ENCODE results near the gene RAPGEF5. TPM values are rescaled to one million over a fixed set of nuclear protein-coding genes. Genes with fewer than 3 reads are reported as not detected.

The RAPGEF5 gene
- polyA plus RNA-seq, 1 of the 3 experiments (the other 2 are of a cell fraction), result 1.2 TPM

GRCh38 chr7:22305706-22306105 lies 51.2 kb downstream of the RAPGEF5 start:
- H3K9me3 ChIP-seq, result no peaks in the 10 kb centered on the region; the same call in 1 of the 2 replicates
- no peaks in the 10 kb centered on the region for H3K79me2 ChIP-seq (ENCODE audit: insufficient read depth)
- ChIA-PET CTCF (interaction anchor here (0.9 to 1.0 kb wide), 2 partner anchors 10 to 15 kb away, joined by 3 read pairs; no protein-coding TSS in a partner anchor), POLR2A (no interaction called here)
- no peak overlapping the region for H3K27ac ChIP-seq (ENCODE audit: low read depth in 2 of 2, low read length in 1 of 2)
- H4K20me1 ChIP-seq (ENCODE audit: insufficient read depth), result no peaks in the 10 kb centered on the region
- no peak overlapping the region for H3K9ac ChIP-seq
- no peak overlapping the region for H3K4me2 ChIP-seq
- H3K27me3 ChIP-seq (ENCODE audit: insufficient read depth), result no peaks in the 10 kb centered on the region
- WGBS (ENCODE audit: low lambda C conversion rate), result 76% methylated on average over 2 of the region's 2 CpGs
- TF ChIP-seq YY1 (IDR thresholded peaks at IDR 0.05; ENCODE audit: low read depth) (no peak), NFIC (IDR thresholded peaks at IDR 0.05; ENCODE audit: borderline replicate concordance) (no peak), SMC3 (IDR thresholded peaks at IDR 0.05; ENCODE audit: low read depth, low read length) (no peak), RFX5 (IDR thresholded peaks at IDR 0.05; ENCODE audit: low read length) (no peak), USF1 (IDR thresholded peaks at IDR 0.05; ENCODE audit: borderline replicate concordance, low read depth) (no peak), EZH2phosphoT487 (IDR thresholded peaks at IDR 0.05; ENCODE audit: borderline replicate concordance, low read depth) (no peak), NRF1 (IDR thresholded peaks at IDR 0.05; ENCODE audit: low read depth, low read length) (no peak), CHD2 (IDR thresholded peaks at IDR 0.05; ENCODE audit: low read length, partially characterized antibody) (no peak), FOXJ3 (CRISPR knock-in tag; IDR thresholded peaks at IDR 0.05) (no peak), USF2 (IDR thresholded peaks at IDR 0.05; ENCODE audit: borderline replicate concordance, low read depth, low read length) (no peak), RXRA (IDR thresholded peaks at IDR 0.05; ENCODE audit: borderline replicate concordance, low read depth) (no peak)
- no peak for DNase-seq
- no peak overlapping the region for H2AFZ ChIP-seq (ENCODE audit: low read depth)
- H3K9me2 ChIP-seq, result no peaks in the 10 kb centered on the region
- H3K4me1 ChIP-seq (ENCODE audit: control insufficient read depth in 1 of 2, insufficient read depth in 2 of 2, low read depth in 1 of 2, low read length in 1 of 2), result peaks cover 6 to 9% of the 10 kb centered on the region in 2 experiments; a peak in 2 of 4 replicates
- no peaks in the 10 kb centered on the region for H3F3A ChIP-seq (replicated peaks; ENCODE audit: insufficient read depth)
- H3K36me3 ChIP-seq (replicated peaks in 1 of 2; ENCODE audit: control insufficient read depth in 1 of 2, insufficient read depth in 2 of 2, low read length in 1 of 2), result peaks cover 13 to 20% of the 10 kb centered on the region in 2 experiments
- no peak overlapping the region for H3K4me3 ChIP-seq (ENCODE audit: low read depth in 2 of 2, low read length in 1 of 2)

GRCh38 chr7:22302951-22303423 lies 54.0 kb downstream of the RAPGEF5 start:
- ChIA-PET POLR2A (interaction anchor here (0.6 kb wide), 1 partner anchor 53 kb away, joined by 3 read pairs; no protein-coding TSS in a partner anchor), CTCF (interaction anchor here (1.3 to 1.8 kb wide), 3 partner anchors 8 to 193 kb away, joined by 3 to 7 read pairs (median 3); no protein-coding TSS in a partner anchor)
- no peaks in the 10 kb centered on the region for H3K9me2 ChIP-seq
- peaks cover 6 to 9% of the 10 kb centered on the region in 2 experiments; a peak in 2 of 4 replicates for H3K4me1 ChIP-seq (ENCODE audit: control insufficient read depth in 1 of 2, insufficient read depth in 2 of 2, low read depth in 1 of 2, low read length in 1 of 2)
- H3K27ac ChIP-seq (ENCODE audit: low read depth in 2 of 2, low read length in 1 of 2), result no peak overlapping the region
- DNase-seq, result no peak
- H2AFZ ChIP-seq (ENCODE audit: low read depth), result no peak overlapping the region
- 93% methylated on average over 1 of the region's 1 CpG for WGBS (ENCODE audit: low lambda C conversion rate)
- H4K20me1 ChIP-seq (ENCODE audit: insufficient read depth), result no peaks in the 10 kb centered on the region
- no peaks in the 10 kb centered on the region for H3K27me3 ChIP-seq (ENCODE audit: insufficient read depth)
- no peak overlapping the region for H3K4me3 ChIP-seq (ENCODE audit: low read depth in 2 of 2, low read length in 1 of 2)
- no peaks in the 10 kb centered on the region for H3F3A ChIP-seq (replicated peaks; ENCODE audit: insufficient read depth)
- no peak overlapping the region for H3K9ac ChIP-seq
- no peak for TF ChIP-seq GATA2 (CRISPR knock-in tag; IDR thresholded peaks at IDR 0.05)
- no peak for TF ChIP-seq MEF2A (IDR thresholded peaks at IDR 0.05; ENCODE audit: borderline replicate concordance, low read depth)
- TF ChIP-seq EP300 (IDR thresholded peaks at IDR 0.05; ENCODE audit: borderline replicate concordance in 1 of 2, low read depth in 1 of 2, low read length in 1 of 2), result no peak
- no peak for TF ChIP-seq FOSL2 (IDR thresholded peaks at IDR 0.05; ENCODE audit: borderline replicate concordance, low read depth)
- no peak overlapping the region for H3K4me2 ChIP-seq
- peaks cover 3% of the 10 kb centered on the region; the same call in 1 of the 2 replicates for H3K9me3 ChIP-seq
- no peaks in the 10 kb centered on the region for H3K79me2 ChIP-seq (ENCODE audit: insufficient read depth)
- peaks cover 14 to 18% of the 10 kb centered on the region in 2 experiments for H3K36me3 ChIP-seq (replicated peaks in 1 of 2; ENCODE audit: control insufficient read depth in 1 of 2, insufficient read depth in 2 of 2, low read length in 1 of 2)
